Common myeloid progenitor, CD34-positive (primary cell): ENCODE measurements around the gene FASTKD3.

Experiments used
- CTCF ChIA-PET: fragments of 350-600 bp; sonication (Branson Sonifier 250); formaldehyde crosslinking; loops from one replicate; lab custom pipeline; 2021; ENCODE audit warnings: antibody characterized with exemption; lab: Charles Lee
- POLR2A ChIA-PET: fragments of 350-600 bp; sonication (Branson Sonifier 250); formaldehyde crosslinking; loops from one replicate; lab custom pipeline; 2021; ENCODE audit warnings: antibody characterized with exemption; lab: Charles Lee
- DNase-seq, 3 donors: peaks; one replicate each; pipeline versions ENCODE4 v3.0.0 to v3.0.0-alpha.2; 2013
- H3K27ac ChIP-seq, 2 experiments: 1 replicate in 1 of 2; 2 replicates in 1 of 2; pipeline ENCODE4 v1.7.0; 2013; ENCODE audit warnings: inconsistent platforms in 2 of 2, low read length in 2 of 2, mild to moderate bottlenecking in 2 of 2, low read depth in 1 of 2, moderate library complexity in 1 of 2; ENCODE audit not compliant: severe bottlenecking in 2 of 2, insufficient read depth in 1 of 2, poor library complexity in 1 of 2
- H3K27me3 ChIP-seq, 5 experiments: replicated peaks in 2 of 5; 1 replicate in 3 of 5; 2 replicates in 2 of 5; pipeline versions ENCODE4 v1.6.1 to v1.7.0; 2013; ENCODE audit warnings: low read length in 4 of 5, mild to moderate bottlenecking in 2 of 5, moderate library complexity in 2 of 5, inconsistent platforms in 1 of 5; ENCODE audit not compliant: insufficient read depth in 5 of 5, control insufficient read depth in 4 of 5
- H3K36me3 ChIP-seq, 4 experiments: 1 replicate in 2 of 4; 2 replicates in 2 of 4; pipeline versions ENCODE4 v1.6.1 to v1.7.0; 2013; ENCODE audit warnings: low read length in 3 of 4, control low read depth in 1 of 4, mild to moderate bottlenecking in 1 of 4; ENCODE audit not compliant: control insufficient read depth in 4 of 4, insufficient read depth in 4 of 4
- H3K4me1 ChIP-seq, 4 experiments: 1 replicate in 3 of 4; 2 replicates in 1 of 4; pipeline versions ENCODE4 v1.6.1 to v1.7.1; 2013; ENCODE audit warnings: low read length in 3 of 4, mild to moderate bottlenecking in 3 of 4, control low read depth in 1 of 4, inconsistent platforms in 1 of 4, moderate library complexity in 1 of 4; ENCODE audit not compliant: control insufficient read depth in 4 of 4, insufficient read depth in 4 of 4; ENCODE audit errors: control extremely low read depth in 1 of 4
- H3K4me3 ChIP-seq, 7 experiments: 1 replicate in 4 of 7; 2 replicates in 3 of 7; pipeline versions ENCODE4 v1.5.1 to v1.7.0; 2013; ENCODE audit warnings: mild to moderate bottlenecking in 7 of 7, low read length in 6 of 7, moderate library complexity in 6 of 7, inconsistent platforms in 2 of 7, low read depth in 2 of 7, control low read depth in 1 of 7; ENCODE audit not compliant: insufficient read depth in 4 of 7, control insufficient read depth in 1 of 7; ENCODE audit errors: extremely low read depth in 1 of 7
- H3K9me3 ChIP-seq, 5 experiments: 1 replicate in 4 of 5; 2 replicates in 1 of 5; pipeline versions ENCODE4 v1.6.1 to v1.7.1; 2013; ENCODE audit warnings: low read length in 4 of 5, mild to moderate bottlenecking in 2 of 5, inconsistent platforms in 1 of 5, low read depth in 1 of 5, moderate library complexity in 1 of 5; ENCODE audit not compliant: control insufficient read depth in 4 of 5, insufficient read depth in 2 of 5; ENCODE audit errors: control extremely low read depth in 1 of 5
- WGBS: methylation state at CpG from one replicate; pipeline ENCODE4 v1.1.5; 2013; ENCODE audit not compliant: insufficient coverage; 5-methylcytosine and 5-hydroxymethylcytosine counted together

The FASTKD3 gene

GRCh38 chr5:7908317-7908716, 39.5 kb upstream of the FASTKD3 start:
- ChIA-PET POLR2A (no interaction called here), CTCF (interaction anchor here (0.8 kb wide), 1 partner anchor 21 kb away, joined by 3 read pairs; no protein-coding TSS in a partner anchor)
- Histone ChIP-seq H3K4me3 (no peak overlapping the region), H3K9me3 (peaks cover 3 to 28% (median 8%) of the 10 kb centered on the region in 5 experiments), H3K4me1 (no peaks in the 10 kb centered on the region), H3K27me3 (no peaks in the 10 kb centered on the region), H3K27ac (no peak overlapping the region), H3K36me3 (peaks cover 0 to 39% (median 15%) of the 10 kb centered on the region in 4 experiments)
- DNase-seq: no peak
- no CpG with 5 or more reads among the region's 1 CpG for WGBS

- Histone ChIP-seq H3K36me3 (peaks cover 1 to 47% (median 20%) of the 10 kb centered on the region in 4 experiments), H3K4me1 (no peaks in the 10 kb centered on the region), H3K27ac (no peak overlapping the region), H3K9me3 (peaks cover 3 to 28% (median 8%) of the 10 kb centered on the region in 5 experiments), H3K27me3 (no peaks in the 10 kb centered on the region), H3K4me3 (no peak overlapping the region)
- WGBS: no CpG with 5 or more reads among the region's 1 CpG
- ChIA-PET CTCF (interaction anchor here (0.8 kb wide), 1 partner anchor 21 kb away, joined by 3 read pairs; no protein-coding TSS in a partner anchor), POLR2A (no interaction called here)
- no peak for DNase-seq
Observed at GRCh38 chr5:7907612-7908011, 38.8 kb upstream of the FASTKD3 start.

GRCh38 chr5:7904170-7904569, 35.3 kb upstream of the FASTKD3 start:
- CTCF ChIA-PET: no interaction called here
- POLR2A ChIA-PET: no interaction called here
- H3K36me3 ChIP-seq: peaks cover 11 to 74% (median 38%) of the 10 kb centered on the region in 4 experiments
- no peak overlapping the region for H3K27ac ChIP-seq
- WGBS: 100% methylated on average over 1 of the region's 2 CpGs
- H3K4me1 ChIP-seq: no peaks in the 10 kb centered on the region
- peaks cover 0 to 18% (median 4%) of the 10 kb centered on the region in 5 experiments for H3K9me3 ChIP-seq
- DNase-seq: no peak
- no peaks in the 10 kb centered on the region for H3K27me3 ChIP-seq
- H3K4me3 ChIP-seq: no peak overlapping the region

GRCh38 chr5:7902666-7903625, 34.1 kb upstream of the FASTKD3 start:
- H3K4me1 ChIP-seq: no peaks in the 10 kb centered on the region
- POLR2A ChIA-PET: no interaction called here
- H3K4me3 ChIP-seq: no peak overlapping the region
- 96% methylated on average over 8 of the region's 9 CpGs for WGBS
- CTCF ChIA-PET: interaction anchor here (3.4 kb wide), 1 partner anchor 16 kb away, joined by 10 read pairs; no protein-coding TSS in a partner anchor
- H3K27ac ChIP-seq: no peak overlapping the region
- H3K27me3 ChIP-seq: no peaks in the 10 kb centered on the region
- peaks cover 0 to 6% (median 2%) of the 10 kb centered on the region in 5 experiments for H3K9me3 ChIP-seq
- peaks cover 11 to 78% (median 44%) of the 10 kb centered on the region in 4 experiments for H3K36me3 ChIP-seq
- DNase-seq: no peak

- H3K27me3 ChIP-seq: no peaks in the 10 kb centered on the region
- no peak overlapping the region for H3K4me3 ChIP-seq
- H3K27ac ChIP-seq: no peak overlapping the region
- H3K4me1 ChIP-seq: no peaks in the 10 kb centered on the region
- ChIA-PET CTCF (interaction anchor here (3.4 kb wide), 1 partner anchor 15 kb away, joined by 10 read pairs; no protein-coding TSS in a partner anchor), POLR2A (no interaction called here)
- no peak for DNase-seq
- peaks cover 15 to 82% (median 48%) of the 10 kb centered on the region in 4 experiments for H3K36me3 ChIP-seq
- WGBS: 90% methylated on average over 2 of the region's 3 CpGs
- H3K9me3 ChIP-seq: peaks cover 0 to 2% (median 0%) of the 10 kb centered on the region in 5 experiments
Observed at GRCh38 chr5:7902201-7902600, 33.4 kb upstream of the FASTKD3 start.

GRCh38 chr5:7897014-7897600, 28.3 kb upstream of the FASTKD3 start:
- Histone ChIP-seq H3K36me3 (peaks cover 38 to 89% (median 64%) of the 10 kb centered on the region in 4 experiments), H3K27ac (no peak overlapping the region), H3K9me3 (no peaks in the 10 kb centered on the region), H3K27me3 (no peaks in the 10 kb centered on the region), H3K4me3 (no peak overlapping the region), H3K4me1 (no peaks in the 10 kb centered on the region)
- WGBS: 85% methylated on average over 5 of the region's 5 CpGs
- peak; percentile 28 to 54 (median 31) for DNase-seq
- POLR2A ChIA-PET: interaction anchor here (1.1 kb wide), 1 partner anchor 10 kb away, joined by 3 read pairs; no protein-coding TSS in a partner anchor
- CTCF ChIA-PET: interaction anchor here (0.7 to 1.0 kb wide), 2 partner anchors 10 to 16 kb away, joined by 3 read pairs; no protein-coding TSS in a partner anchor
